HAP-1 (cell line): Measurements from ENCODE around the gene SPDYE17.
"Not testable (repeated sequence)": the region's sequence is repeated elsewhere in the genome, so short reads cannot be mapped to it uniquely, and the experiment has no call there.

Experiments
- DNase-seq, 2 experiments: peaks; one replicate each; pipeline ENCODE4 v3.0.0-alpha.2; 2016 to 2020; ENCODE audit warnings: low spot score in 2 of 2
- H3K27me3 ChIP-seq: fragments of 250-450 bp; sonication (Bioruptor Pico); 2 replicates; pipeline ENCODE4 v1.5.1; 2020; ENCODE audit warnings: low read depth, mild to moderate bottlenecking, moderate library complexity
- H3K36me3 ChIP-seq: fragments of 250-450 bp; sonication (Bioruptor Pico); replicated peaks from 2 replicates; pipeline ENCODE4 v1.5.1; 2020; ENCODE audit warnings: mild to moderate bottlenecking
- H3K4me1 ChIP-seq: fragments of 250-450 bp; sonication (Bioruptor Pico); 2 replicates; pipeline ENCODE4 v1.5.1; 2020; ENCODE audit warnings: mild to moderate bottlenecking
- H3K4me3 ChIP-seq: fragments of 250-450 bp; sonication (Bioruptor Pico); 2 replicates; pipeline ENCODE4 v1.5.1; 2020; ENCODE audit warnings: mild to moderate bottlenecking, moderate library complexity
- H3K9me3 ChIP-seq: fragments of 250-450 bp; sonication (Bioruptor Pico); 2 replicates; pipeline ENCODE4 v1.5.1; 2020; ENCODE audit warnings: mild to moderate bottlenecking, moderate library complexity
- in situ Hi-C: fragments of 300-500 bp; cut with MboI; formaldehyde crosslinking; loops from 3 replicates; pipeline ENCODE4 v1.14.3; 2020; ENCODE audit warnings: low sequenced_read_pairs, inconsistent platforms, mixed read lengths

The SPDYE17 gene

DNA sequence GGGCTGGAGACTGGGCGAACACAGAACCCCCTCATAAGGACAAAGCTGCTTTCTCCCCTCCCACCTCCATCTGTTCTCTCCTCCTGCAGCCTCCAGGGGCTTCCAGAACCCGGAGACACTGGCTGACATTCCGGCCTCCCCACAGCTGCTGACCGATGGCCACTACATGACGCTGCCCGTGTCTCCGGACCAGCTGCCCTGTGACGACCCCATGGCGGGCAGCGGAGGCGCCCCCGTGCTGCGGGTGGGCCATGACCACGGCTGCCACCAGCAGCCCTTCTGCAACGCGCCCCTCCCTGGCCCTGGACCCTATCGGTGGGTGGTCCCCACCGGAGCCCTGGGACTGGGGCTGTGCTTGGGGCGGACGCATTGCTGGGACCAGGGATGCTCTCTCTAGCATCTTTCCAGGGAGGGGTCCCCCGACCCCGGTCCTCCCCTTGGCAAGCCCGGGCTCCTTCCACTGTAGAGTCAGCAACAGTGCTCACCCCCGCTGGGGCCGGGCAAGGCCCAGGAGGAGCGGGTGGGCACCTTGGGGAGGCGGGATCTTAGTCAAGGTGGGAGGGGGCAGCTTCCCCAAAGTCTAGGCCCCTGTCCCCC is 26.6 kb downstream of the SPDYE17 start:
- in situ Hi-C loops, H3K4me3 ChIP-seq: not testable (repeated sequence)

DNA sequence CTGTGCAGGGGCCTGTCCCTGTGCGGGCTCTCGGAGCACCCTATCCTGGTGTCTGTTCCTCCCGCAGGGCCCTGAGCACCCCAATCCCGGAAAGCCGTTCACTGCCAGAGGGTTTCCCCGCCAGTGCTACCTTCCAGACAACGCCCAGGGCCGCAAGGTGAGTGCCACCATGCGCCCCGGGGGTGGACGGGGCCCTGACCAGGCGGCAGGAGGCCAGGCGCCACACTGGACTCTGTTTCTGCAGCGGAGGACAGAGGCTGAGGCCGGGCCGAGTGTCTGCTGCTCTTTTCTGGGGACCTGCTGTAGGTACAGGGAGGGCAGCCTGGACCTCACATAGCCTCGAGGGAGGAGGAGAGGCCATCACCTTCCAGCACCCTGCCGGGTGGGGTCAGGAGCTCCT is 28.0 kb downstream of the SPDYE17 start:
- DNase-seq, H3K4me1 ChIP-seq, in situ Hi-C loops, H3K36me3 ChIP-seq, H3K27me3 ChIP-seq, H3K9me3 ChIP-seq, H3K4me3 ChIP-seq: not testable (repeated sequence)

More for the DNA sequence above, 26.6 kb downstream of the SPDYE17 start:
- not testable (repeated sequence) for DNase-seq, H3K4me1 ChIP-seq, H3K9me3 ChIP-seq, H3K36me3 ChIP-seq, H3K27me3 ChIP-seq

- in situ Hi-C loops, H3K27me3 ChIP-seq, H3K4me3 ChIP-seq, H3K9me3 ChIP-seq, H3K36me3 ChIP-seq, H3K4me1 ChIP-seq, DNase-seq: not testable (repeated sequence)
Measured at GRCh38 chr7:77003241-77003640, 28.9 kb downstream of the SPDYE17 start.

DNA sequence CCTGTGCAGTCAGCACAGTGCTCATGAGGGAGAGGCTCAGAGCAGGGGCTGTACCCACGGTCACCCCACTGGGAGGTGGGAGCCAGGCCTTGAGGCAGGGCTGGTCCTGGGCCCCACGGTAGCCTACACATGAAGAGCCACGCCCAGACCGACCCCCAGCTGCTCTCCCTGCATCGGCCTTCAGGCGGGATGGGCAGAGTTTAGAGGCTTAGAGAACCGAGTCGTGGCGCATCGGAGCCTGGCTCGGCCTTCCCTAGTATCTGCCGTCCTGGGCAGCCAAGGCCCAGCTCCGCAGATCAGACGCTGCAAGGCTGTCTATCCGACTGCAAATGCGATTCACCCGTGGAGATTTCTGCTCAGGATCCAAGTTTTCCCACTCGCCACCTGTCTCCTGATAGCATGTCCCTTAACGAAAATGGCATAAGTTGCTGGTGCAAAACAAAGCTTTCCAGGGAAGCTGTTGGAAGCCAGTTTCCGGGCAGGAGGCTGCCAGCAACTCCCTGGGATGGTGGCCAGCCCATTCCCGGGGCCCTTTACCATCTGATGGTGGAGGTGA is 29.4 kb downstream of the SPDYE17 start:
- H3K4me1 ChIP-seq, H3K36me3 ChIP-seq, H3K9me3 ChIP-seq, in situ Hi-C loops, DNase-seq, H3K4me3 ChIP-seq, H3K27me3 ChIP-seq: not testable (repeated sequence)

GRCh38 chr7:77002104-77002503 is 30.1 kb downstream of the SPDYE17 start:
- not testable (repeated sequence) for DNase-seq, H3K9me3 ChIP-seq

GRCh38 chr7:76999474-77000107 is 32.6 kb downstream of the SPDYE17 start:
- in situ Hi-C loops, DNase-seq, H3K9me3 ChIP-seq, H3K27me3 ChIP-seq, H3K4me3 ChIP-seq, H3K4me1 ChIP-seq, H3K36me3 ChIP-seq: not testable (repeated sequence)

More at GRCh38 chr7:77002104-77002503, 30.1 kb downstream of the SPDYE17 start:
- H3K27me3 ChIP-seq, in situ Hi-C loops, H3K4me3 ChIP-seq, H3K4me1 ChIP-seq, H3K36me3 ChIP-seq: not testable (repeated sequence)

DNA sequence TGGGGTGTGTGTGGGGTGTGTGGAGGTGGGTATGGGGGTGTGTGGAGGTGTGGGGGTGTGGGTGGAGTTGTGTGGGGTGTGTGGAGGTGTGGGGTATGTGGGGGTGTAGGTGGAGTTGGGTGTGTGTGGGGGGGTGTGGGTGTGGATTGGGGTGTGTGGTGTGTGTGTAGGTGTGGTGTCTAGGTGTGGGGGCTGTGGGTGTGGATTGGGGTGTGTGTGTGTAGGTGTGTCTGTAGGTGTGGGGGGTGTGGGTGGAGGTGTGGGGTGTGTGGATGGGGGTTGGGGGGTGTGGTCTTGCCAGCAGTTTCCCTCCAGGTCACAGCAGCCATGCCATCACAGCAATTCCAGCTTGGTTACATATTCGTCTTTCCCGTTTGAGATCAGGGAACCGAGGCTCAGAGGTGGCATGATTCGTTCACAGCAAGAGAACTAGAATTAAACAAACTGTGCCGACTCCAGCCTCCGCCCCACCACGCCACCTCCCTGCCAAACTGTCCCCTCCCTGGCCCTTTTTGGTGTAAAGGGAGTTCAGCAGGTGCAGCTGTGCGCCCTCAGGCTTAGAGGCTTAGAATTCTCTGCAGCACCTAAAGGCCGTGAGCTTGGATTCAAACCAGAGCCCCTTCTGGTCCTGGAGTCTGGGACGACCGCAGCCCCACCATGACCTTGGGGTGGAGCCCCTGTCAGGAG is 33.3 kb downstream of the SPDYE17 start:
- H3K9me3 ChIP-seq, H3K4me3 ChIP-seq, H3K4me1 ChIP-seq, in situ Hi-C loops, H3K27me3 ChIP-seq, H3K36me3 ChIP-seq, DNase-seq: not testable (repeated sequence)

DNA sequence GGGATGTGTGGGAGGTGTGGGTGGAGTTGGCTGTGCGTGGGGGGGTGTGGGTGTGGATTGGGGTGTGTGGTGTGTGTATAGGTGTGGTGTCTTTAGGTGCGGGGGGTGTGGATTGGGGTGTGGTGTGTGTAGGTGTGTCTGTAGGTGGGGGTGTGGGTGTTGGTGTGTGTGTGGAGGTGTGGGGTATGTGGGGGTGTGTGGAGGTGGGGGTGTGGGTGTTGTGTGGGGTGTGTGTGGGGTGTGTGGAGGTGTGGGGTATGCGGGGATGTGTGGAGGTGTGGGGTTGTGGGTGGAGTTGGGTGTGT is 33.9 kb downstream of the SPDYE17 start:
- no peaks in the 10 kb centered on the region for H3K4me1 ChIP-seq
- DNase-seq: no peak
- no peaks in the 10 kb centered on the region for H3K27me3 ChIP-seq
- no peaks in the 10 kb centered on the region for H3K36me3 ChIP-seq
- H3K4me3 ChIP-seq: no peak overlapping the region
- H3K9me3 ChIP-seq: no peaks in the 10 kb centered on the region
- in situ Hi-C loops: no loop called here

- no peak for DNase-seq
- no peaks in the 10 kb centered on the region for H3K36me3 ChIP-seq
- H3K4me3 ChIP-seq: no peak overlapping the region
- no peaks in the 10 kb centered on the region for H3K9me3 ChIP-seq
- H3K27me3 ChIP-seq: no peaks in the 10 kb centered on the region
- in situ Hi-C loops: no loop called here
- no peaks in the 10 kb centered on the region for H3K4me1 ChIP-seq
Measured at GRCh38 chr7:76997381-76998284, 34.5 kb downstream of the SPDYE17 start.

DNA sequence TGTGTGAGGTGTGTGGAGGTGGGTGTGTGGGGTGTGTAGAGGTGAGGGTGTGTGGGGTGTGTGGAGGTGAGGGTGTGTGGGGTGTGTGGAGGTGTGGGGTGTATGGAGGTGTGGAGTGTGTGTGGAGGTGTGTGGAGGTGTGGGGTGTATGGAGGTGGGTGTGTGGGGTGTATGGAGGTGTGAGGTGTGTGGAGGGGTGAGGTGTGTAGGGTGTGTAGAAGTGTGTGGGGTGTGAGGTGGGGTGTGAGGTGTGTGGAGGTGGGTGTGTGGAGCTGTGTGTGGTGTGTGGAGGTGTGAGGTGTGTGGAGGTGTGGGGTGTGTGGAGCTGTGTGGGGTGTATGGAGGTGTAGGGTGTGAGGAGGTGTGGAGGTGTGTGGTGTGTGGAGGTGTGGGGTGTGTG is 35.2 kb downstream of the SPDYE17 start:
- in situ Hi-C loops, H3K36me3 ChIP-seq, H3K4me3 ChIP-seq, H3K4me1 ChIP-seq, H3K27me3 ChIP-seq, DNase-seq, H3K9me3 ChIP-seq: not testable (repeated sequence)

DNA sequence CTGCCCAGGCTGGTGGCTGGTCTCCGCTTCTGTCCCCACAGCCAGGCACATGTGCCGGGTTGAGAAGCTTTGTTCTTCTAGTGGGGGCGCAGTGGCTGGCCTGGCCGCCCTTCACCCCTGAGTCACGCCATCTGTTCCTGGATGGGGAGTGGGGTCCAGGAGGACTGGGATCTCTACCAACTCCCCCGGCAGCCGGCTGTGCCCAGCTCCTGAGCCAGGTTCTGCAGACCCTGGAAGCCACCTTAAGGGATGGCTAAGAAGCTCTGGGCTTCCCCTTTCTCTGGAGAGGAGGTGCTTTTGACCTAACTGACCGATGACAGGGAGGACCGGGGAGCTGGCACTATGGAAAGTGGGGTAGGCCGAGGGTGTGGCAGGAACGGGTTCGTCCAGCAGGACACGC is 37.9 kb downstream of the SPDYE17 start:
- H3K4me1 ChIP-seq, H3K9me3 ChIP-seq, DNase-seq, H3K27me3 ChIP-seq, H3K36me3 ChIP-seq, in situ Hi-C loops, H3K4me3 ChIP-seq: not testable (repeated sequence)

- in situ Hi-C loops, H3K4me1 ChIP-seq, H3K4me3 ChIP-seq, H3K36me3 ChIP-seq, DNase-seq, H3K9me3 ChIP-seq, H3K27me3 ChIP-seq: not testable (repeated sequence)
Measured at GRCh38 chr7:76993831-76994230, 38.3 kb downstream of the SPDYE17 start.

DNA sequence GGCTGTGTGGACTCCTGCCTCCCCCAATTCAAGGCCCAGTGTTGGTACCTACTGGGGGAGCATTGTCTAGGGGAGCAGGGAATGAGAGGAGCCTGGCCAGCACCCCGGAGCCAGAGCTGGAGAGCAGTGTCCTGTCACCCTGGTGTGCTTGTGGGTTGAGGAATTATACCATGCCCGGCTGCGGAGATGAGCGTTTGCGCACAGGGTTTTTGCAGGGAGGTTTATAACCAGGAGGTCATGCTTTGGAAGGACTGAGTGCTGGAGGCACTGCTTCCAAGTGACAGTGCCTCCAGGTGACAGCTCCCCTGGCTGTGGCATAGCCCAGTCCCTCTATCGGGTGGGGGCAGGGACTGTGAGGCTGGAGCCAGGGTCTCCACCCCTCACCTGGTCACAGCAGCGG is 39.3 kb downstream of the SPDYE17 start:
- H3K9me3 ChIP-seq, DNase-seq, H3K4me1 ChIP-seq, H3K27me3 ChIP-seq, H3K36me3 ChIP-seq, H3K4me3 ChIP-seq, in situ Hi-C loops: not testable (repeated sequence)

GRCh38 chr7:76992204-76992603 is 40.0 kb downstream of the SPDYE17 start:
- DNase-seq, H3K4me3 ChIP-seq, H3K4me1 ChIP-seq, H3K9me3 ChIP-seq, H3K36me3 ChIP-seq, in situ Hi-C loops, H3K27me3 ChIP-seq: not testable (repeated sequence)
